PFSK-1 (cell line): Measurements from ENCODE around the gene MAST2.

Experiments used
- FOXP2 ChIP-seq: optimal IDR thresholded peaks from 2 replicates; pipeline ENCODE3; 2011; ENCODE audit warnings: borderline replicate concordance, control low read depth, inconsistent platforms; ENCODE audit not compliant: insufficient read depth; ENCODE audit errors: extremely low read length, extremely low read depth
- POLR2AphosphoS5 ChIP-seq: IDR thresholded peaks from 2 replicates; pipeline ENCODE4 v1.6.1; 2012; ENCODE audit warnings: low read depth, mild to moderate bottlenecking, control low read depth, low read length, moderate library complexity
- REST ChIP-seq, 2 experiments: IDR thresholded peaks; 2 replicates each; pipeline versions ENCODE4 v1.6.1 to v1.8.0; 2011 to 2012; ENCODE audit warnings: low read depth in 2 of 2, low read length in 2 of 2, control low read depth in 1 of 2, inconsistent platforms in 1 of 2, mild to moderate bottlenecking in 1 of 2, moderate library complexity in 1 of 2; ENCODE audit not compliant: insufficient read depth in 1 of 2
- SIN3A ChIP-seq: IDR thresholded peaks from 2 replicates; pipeline ENCODE4 v1.6.1; 2012; ENCODE audit warnings: mild to moderate bottlenecking, low read length, moderate library complexity, borderline replicate concordance; ENCODE audit not compliant: insufficient read depth
- TAF1 ChIP-seq: IDR thresholded peaks from 2 replicates; pipeline ENCODE4 v1.6.1; 2012; ENCODE audit warnings: low read length, control low read depth, borderline replicate concordance; ENCODE audit not compliant: insufficient read depth

Gene MAST2

DNA sequence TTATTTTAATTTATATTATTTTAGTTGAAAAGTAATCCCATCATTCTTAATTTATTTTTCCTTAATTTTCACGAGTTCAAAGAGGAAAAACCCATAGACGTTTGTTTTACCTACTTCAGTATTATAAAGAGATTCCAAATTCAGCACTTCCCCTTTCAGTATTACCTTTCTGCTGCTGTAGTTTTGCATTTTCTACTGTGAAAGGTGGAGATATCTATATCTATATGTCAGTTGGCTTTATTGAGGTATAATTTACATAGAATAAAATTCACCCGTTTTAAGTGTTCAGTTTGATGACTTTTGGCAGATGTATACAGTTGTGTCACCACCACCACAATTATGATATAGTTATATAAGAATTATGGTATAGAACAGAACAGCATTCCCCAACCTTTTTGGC, 33.0 kb downstream of the MAST2 start:
- TF ChIP-seq REST (IDR thresholded peaks at IDR 0.05; ENCODE audit: insufficient read depth in 1 of 2, low read depth in 2 of 2, low read length in 2 of 2) (no peak), SIN3A (no peak), FOXP2 (no peak), TAF1 (no peak)

DNA sequence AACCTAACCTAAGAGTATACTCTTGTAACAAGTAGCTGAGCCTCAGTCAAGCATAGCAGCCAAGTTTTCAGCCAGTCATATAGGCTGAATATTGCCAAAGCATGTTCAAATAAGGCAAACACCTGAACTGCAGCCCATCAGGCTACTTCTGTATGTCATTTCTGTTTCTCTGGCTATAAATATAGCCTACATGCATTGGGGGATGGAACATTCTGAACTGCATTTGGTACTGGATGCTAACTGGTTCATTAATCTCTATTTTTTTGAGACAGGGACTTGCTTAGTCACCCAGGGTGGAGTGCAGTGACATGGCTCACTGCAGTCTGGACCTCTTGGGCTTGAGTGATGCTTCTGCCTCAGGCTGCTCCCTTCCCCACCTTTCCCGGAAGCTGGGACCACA, 37.3 kb downstream of the MAST2 start:
- no peak for TF ChIP-seq TAF1

GRCh38 chr1:45842786-45843185, 39.4 kb downstream of the MAST2 start:
- TF ChIP-seq SIN3A (no peak), REST (IDR thresholded peaks at IDR 0.05; ENCODE audit: insufficient read depth in 1 of 2, low read depth in 2 of 2, low read length in 2 of 2) (no peak), POLR2AphosphoS5 (no peak), TAF1 (no peak), FOXP2 (no peak)

GRCh38 chr1:45843474-45843905, 40.1 kb downstream of the MAST2 start:
- TF ChIP-seq SIN3A, result no peak
- TF ChIP-seq TAF1, result no peak
- no peak for TF ChIP-seq REST (IDR thresholded peaks at IDR 0.05; ENCODE audit: insufficient read depth in 1 of 2, low read depth in 2 of 2, low read length in 2 of 2)
- TF ChIP-seq FOXP2, result no peak

- TF ChIP-seq TAF1 (no peak), POLR2AphosphoS5 (no peak), FOXP2 (no peak), SIN3A (no peak), REST (IDR thresholded peaks at IDR 0.05; ENCODE audit: insufficient read depth in 1 of 2, low read depth in 2 of 2, low read length in 2 of 2) (no peak)
Observed at GRCh38 chr1:45846931-45847330, 43.5 kb downstream of the MAST2 start.

DNA sequence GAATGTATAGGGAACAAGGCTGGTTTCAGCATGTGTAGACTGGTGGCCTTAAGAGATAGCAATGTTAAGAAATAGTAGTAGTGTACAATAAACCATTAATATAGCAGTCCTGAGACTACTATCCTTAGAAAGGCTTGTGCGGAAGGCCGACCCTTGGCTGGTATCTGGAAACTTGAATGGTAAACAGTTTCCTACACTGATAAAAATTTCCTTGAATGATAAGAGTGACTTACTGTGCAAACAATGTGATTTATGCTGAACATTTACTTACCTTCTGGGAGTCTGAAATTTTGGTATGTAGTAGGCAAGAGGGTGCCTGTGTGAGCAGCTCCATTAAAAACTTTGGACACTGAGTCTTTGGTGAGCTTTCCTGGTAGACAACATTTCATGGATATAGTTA, 44.7 kb downstream of the MAST2 start:
- TF ChIP-seq REST (IDR thresholded peaks at IDR 0.05; ENCODE audit: insufficient read depth in 1 of 2, low read depth in 2 of 2, low read length in 2 of 2) (no peak), POLR2AphosphoS5 (no peak), FOXP2 (no peak), TAF1 (no peak), SIN3A (no peak)
